ENCODE data around the gene SLC6A6. TPM values are rescaled to one million over a fixed set of nuclear protein-coding genes. Genes with fewer than 3 reads are reported as not detected.

The SLC6A6 gene
- total RNA-seq, 1 donor from 2014 or later = 30.3 TPM

GRCh38 chr3:14440531-14441239 lies 38.3 kb downstream of the SLC6A6 start:
- DNase-seq (ENCODE audit: extremely low spot score, unreplicated experiment) = no peak
- H3K9me3 Mint-ChIP-seq = no peaks in the 10 kb centered on the region
- peaks cover 7% of the 10 kb centered on the region for H3K36me3 Mint-ChIP-seq
- TF ChIP-seq CTCF (conservative IDR thresholded peaks at IDR 0.05) = no peak
- no peak overlapping the region for H3K4me3 Mint-ChIP-seq
- no peaks in the 10 kb centered on the region for H3K27me3 Mint-ChIP-seq
- peak overlapping the region; percentile 70 for H3K27ac Mint-ChIP-seq
- H3K4me1 Mint-ChIP-seq (ENCODE audit: unreplicated experiment) = peaks cover 23% of the 10 kb centered on the region

- no peak for TF ChIP-seq CTCF (conservative IDR thresholded peaks at IDR 0.05)
- Mint-ChIP-seq H3K9me3 (no peaks in the 10 kb centered on the region), H3K4me3 (no peak overlapping the region), H3K4me1 (ENCODE audit: unreplicated experiment) (peaks cover 22% of the 10 kb centered on the region), H3K27me3 (no peaks in the 10 kb centered on the region), H3K27ac (no peak overlapping the region), H3K36me3 (peaks cover 13% of the 10 kb centered on the region)
- no peak for DNase-seq (ENCODE audit: extremely low spot score, unreplicated experiment)
These were observed 39.0 kb downstream of the SLC6A6 start for GRCh38 chr3:14441240-14441919.

- no peak overlapping the region for H3K4me3 Mint-ChIP-seq
- DNase-seq (ENCODE audit: extremely low spot score, unreplicated experiment) = no peak
- no peak for TF ChIP-seq CTCF (conservative IDR thresholded peaks at IDR 0.05)
- H3K27ac Mint-ChIP-seq = no peak overlapping the region
- H3K27me3 Mint-ChIP-seq = no peaks in the 10 kb centered on the region
- no peaks in the 10 kb centered on the region for H3K9me3 Mint-ChIP-seq
- H3K4me1 Mint-ChIP-seq (ENCODE audit: unreplicated experiment) = peaks cover 17% of the 10 kb centered on the region
- H3K36me3 Mint-ChIP-seq = peaks cover 17% of the 10 kb centered on the region
These were observed 39.5 kb downstream of the SLC6A6 start for GRCh38 chr3:14441920-14442300.

GRCh38 chr3:14444380-14444779 lies 42.0 kb downstream of the SLC6A6 start:
- TF ChIP-seq CTCF (conservative IDR thresholded peaks at IDR 0.05) = no peak
- Mint-ChIP-seq H3K36me3 (peaks cover 35% of the 10 kb centered on the region), H3K27me3 (no peaks in the 10 kb centered on the region), H3K27ac (no peak overlapping the region), H3K4me3 (no peak overlapping the region), H3K9me3 (no peaks in the 10 kb centered on the region), H3K4me1 (ENCODE audit: unreplicated experiment) (peaks cover 13% of the 10 kb centered on the region)
- DNase-seq (ENCODE audit: extremely low spot score, unreplicated experiment) = no peak

- peaks cover 36% of the 10 kb centered on the region for H3K36me3 Mint-ChIP-seq
- no peaks in the 10 kb centered on the region for H3K27me3 Mint-ChIP-seq
- no peaks in the 10 kb centered on the region for H3K9me3 Mint-ChIP-seq
These were observed 43.4 kb downstream of the SLC6A6 start for GRCh38 chr3:14445773-14446172.

More at GRCh38 chr3:14445773-14446172, 43.4 kb downstream of the SLC6A6 start:
- no peak overlapping the region for H3K4me3 Mint-ChIP-seq
- H3K4me1 Mint-ChIP-seq (ENCODE audit: unreplicated experiment) = no peaks in the 10 kb centered on the region
- TF ChIP-seq CTCF (conservative IDR thresholded peaks at IDR 0.05) = no peak
- no peak overlapping the region for H3K27ac Mint-ChIP-seq
- no peak for DNase-seq (ENCODE audit: extremely low spot score, unreplicated experiment)
